GM06990 (cell line): ENCODE data around the gene TENM4.

Experiments used
- DNase-seq: peaks from one replicate; pipeline ENCODE4 v3.0.0-alpha.2; 2011; ENCODE audit not compliant: insufficient read length; ENCODE audit errors: extremely low read depth
- H3K27me3 ChIP-seq: replicated peaks from 2 replicates; pipeline ENCODE4 v1.6.0; 2011; ENCODE audit warnings: low read length; ENCODE audit not compliant: control insufficient read depth, insufficient read depth
- H3K36me3 ChIP-seq: 2 replicates; pipeline ENCODE4 v1.5.1; 2011; ENCODE audit warnings: low read length; ENCODE audit not compliant: control insufficient read depth, insufficient read depth
- H3K4me3 ChIP-seq: replicated peaks from 2 replicates; pipeline ENCODE4 v1.5.1; 2011; ENCODE audit warnings: low read depth, mild to moderate bottlenecking, control low read depth, low read length
- CTCF ChIP-seq: IDR thresholded peaks from 2 replicates; pipeline ENCODE4 v1.5.1; 2011; ENCODE audit warnings: low read length, control low read depth, mild to moderate bottlenecking, inconsistent platforms; ENCODE audit not compliant: insufficient read depth, poor library complexity, severe bottlenecking

Gene TENM4

DNA sequence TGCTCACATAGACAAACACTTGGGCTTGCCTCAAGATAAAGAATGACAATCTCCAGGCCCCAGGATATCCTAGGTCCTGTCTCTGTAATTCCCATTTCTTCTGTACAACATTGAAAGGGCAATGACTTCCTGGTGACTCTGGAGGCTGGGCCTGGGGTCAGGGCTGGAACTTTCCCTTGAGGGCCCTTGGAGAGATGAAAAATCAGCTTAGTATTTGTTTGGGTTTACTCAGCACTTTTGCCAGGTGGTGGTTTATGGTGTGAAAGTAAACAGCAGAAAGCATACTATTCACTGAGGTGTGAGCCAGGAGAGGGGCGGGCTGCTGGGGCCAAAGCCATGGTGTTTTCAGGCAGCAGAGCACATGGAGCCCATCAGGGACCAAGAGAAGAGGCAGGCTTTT, 651.5 kb downstream of the TENM4 start:
- no peaks in the 10 kb centered on the region for H3K36me3 ChIP-seq
- no peak for TF ChIP-seq CTCF
- no peak for DNase-seq

GRCh38 chr11:78788533-78788932, 652.3 kb downstream of the TENM4 start:
- Histone ChIP-seq H3K27me3 (no peaks in the 10 kb centered on the region; the same call in 1 of the 2 replicates), H3K36me3 (no peaks in the 10 kb centered on the region), H3K4me3 (no peak overlapping the region)
- DNase-seq = no peak
- no peak for TF ChIP-seq CTCF

More for the DNA sequence above, 651.5 kb downstream of the TENM4 start:
- Histone ChIP-seq H3K4me3 (no peak overlapping the region), H3K27me3 (no peaks in the 10 kb centered on the region; the same call in 1 of the 2 replicates)

GRCh38 chr11:78787696-78788095, 653.1 kb downstream of the TENM4 start:
- no peak for TF ChIP-seq CTCF
- Histone ChIP-seq H3K4me3 (no peak overlapping the region), H3K27me3 (no peaks in the 10 kb centered on the region; the same call in 1 of the 2 replicates), H3K36me3 (no peaks in the 10 kb centered on the region)
- DNase-seq = no peak

- TF ChIP-seq CTCF = no peak
- H3K27me3 ChIP-seq = no peaks in the 10 kb centered on the region; the same call in 1 of the 2 replicates
- no peak overlapping the region for H3K4me3 ChIP-seq
- no peak for DNase-seq
- no peaks in the 10 kb centered on the region for H3K36me3 ChIP-seq
Measured at GRCh38 chr11:78786746-78787145, 654.1 kb downstream of the TENM4 start.

DNA sequence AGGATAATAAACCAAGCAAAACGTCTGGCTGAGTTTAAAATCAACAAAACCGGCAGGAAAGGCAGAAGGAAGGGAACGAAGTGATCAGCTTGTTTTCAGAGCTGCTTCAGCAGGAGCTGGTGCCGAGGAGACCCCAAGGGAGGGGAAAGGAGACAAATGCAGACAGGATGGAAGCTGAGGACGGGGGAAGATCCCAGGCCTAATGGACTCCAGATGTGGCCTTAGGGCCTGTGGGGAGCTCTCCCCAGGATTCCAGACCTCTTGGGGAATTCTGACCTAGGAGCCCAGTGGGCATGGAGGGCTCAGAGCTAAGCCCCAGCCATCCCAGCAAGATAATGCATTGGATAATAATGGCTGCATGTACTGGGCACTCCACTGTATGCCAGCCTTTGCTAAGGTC, 654.7 kb downstream of the TENM4 start:
- DNase-seq = no peak
- Histone ChIP-seq H3K4me3 (no peak overlapping the region), H3K36me3 (no peaks in the 10 kb centered on the region), H3K27me3 (no peaks in the 10 kb centered on the region; the same call in 1 of the 2 replicates)
- TF ChIP-seq CTCF = no peak
